Adrenal gland (tissue), 5 donors: Measurements from ENCODE around the gene C1orf174.

Experiments
- POLR2A ChIP-seq, 2 donors: fragments of 450-650 bp; IDR thresholded peaks; one replicate each; pipeline ENCODE4 v1.6.1; 2017; ENCODE audit warnings: antibody characterized with exemption in 2 of 2, mild to moderate bottlenecking in 2 of 2, moderate library complexity in 1 of 2
- TF ChIP-seq, protein P1 (sequence below), 6 experiments: fragments of 450-650 bp in 4 of 6; fragments of 200-600 bp in 2 of 6; sonication (generic) in 1 of 6; IDR thresholded peaks; 1 replicate in 5 of 6; 2 replicates in 1 of 6; pipeline versions ENCODE4 v1.5.1 to v1.8.0; 2016 to 2021; ENCODE audit warnings: antibody characterized with exemption in 6 of 6, mild to moderate bottlenecking in 2 of 6, moderate library complexity in 1 of 6
- donor health status: DM: no; HTN: no; CAD: no.

DNA sequence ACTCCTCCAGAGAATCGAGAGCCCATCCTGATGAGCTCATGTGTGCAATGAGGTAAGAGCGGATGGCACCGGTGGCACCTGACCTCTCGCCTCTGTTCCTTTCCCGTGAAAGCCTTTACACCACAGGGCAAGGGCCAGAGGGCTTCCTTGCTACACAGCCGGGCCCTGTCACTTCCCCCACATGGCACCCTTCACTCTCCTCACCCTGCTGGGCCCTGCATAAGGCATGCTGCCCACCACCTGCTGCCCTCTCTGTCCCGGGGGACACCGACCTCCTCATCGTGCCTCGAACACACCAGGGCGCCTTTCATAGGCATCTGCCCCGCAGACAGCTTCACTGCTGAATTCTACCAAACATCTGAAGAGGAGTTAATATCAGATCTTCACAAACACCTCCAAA lies 45.1 kb upstream of the C1orf174 start:
- TF ChIP-seq, protein P1, sequence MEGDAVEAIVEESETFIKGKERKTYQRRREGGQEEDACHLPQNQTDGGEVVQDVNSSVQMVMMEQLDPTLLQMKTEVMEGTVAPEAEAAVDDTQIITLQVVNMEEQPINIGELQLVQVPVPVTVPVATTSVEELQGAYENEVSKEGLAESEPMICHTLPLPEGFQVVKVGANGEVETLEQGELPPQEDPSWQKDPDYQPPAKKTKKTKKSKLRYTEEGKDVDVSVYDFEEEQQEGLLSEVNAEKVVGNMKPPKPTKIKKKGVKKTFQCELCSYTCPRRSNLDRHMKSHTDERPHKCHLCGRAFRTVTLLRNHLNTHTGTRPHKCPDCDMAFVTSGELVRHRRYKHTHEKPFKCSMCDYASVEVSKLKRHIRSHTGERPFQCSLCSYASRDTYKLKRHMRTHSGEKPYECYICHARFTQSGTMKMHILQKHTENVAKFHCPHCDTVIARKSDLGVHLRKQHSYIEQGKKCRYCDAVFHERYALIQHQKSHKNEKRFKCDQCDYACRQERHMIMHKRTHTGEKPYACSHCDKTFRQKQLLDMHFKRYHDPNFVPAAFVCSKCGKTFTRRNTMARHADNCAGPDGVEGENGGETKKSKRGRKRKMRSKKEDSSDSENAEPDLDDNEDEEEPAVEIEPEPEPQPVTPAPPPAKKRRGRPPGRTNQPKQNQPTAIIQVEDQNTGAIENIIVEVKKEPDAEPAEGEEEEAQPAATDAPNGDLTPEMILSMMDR (IDR thresholded peaks at IDR 0.05): no peak
- TF ChIP-seq POLR2A (IDR thresholded peaks at IDR 0.05): no peak
